ENCODE data around the gene IGFL1.
"Not testable (repeated sequence)": the region's sequence is repeated elsewhere in the genome, so short reads cannot be mapped to it uniquely, and the experiment has no call there.

IGFL1 gene

DNA sequence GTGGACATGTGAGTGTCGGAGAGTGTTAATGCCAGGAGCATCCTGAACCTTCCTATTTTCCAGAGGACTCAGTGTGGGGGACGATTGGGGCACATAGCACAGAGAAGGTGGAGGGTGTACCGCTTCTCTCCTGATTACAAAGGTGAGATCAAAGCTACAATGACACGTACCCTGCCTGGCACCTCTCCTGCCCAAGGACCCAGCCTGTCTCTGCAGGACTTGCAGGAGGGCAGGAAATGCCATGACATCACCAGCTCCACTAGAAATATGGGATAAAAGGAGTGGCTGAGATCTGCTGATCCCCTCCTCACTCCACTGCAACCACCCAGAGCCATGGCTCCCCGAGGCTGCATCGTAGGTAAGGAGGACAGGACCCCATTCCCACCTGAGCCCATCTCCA is at the start of gene IGFL1:
Gene IGFL1 (plus strand): TSS at position 301 of the 400 bp plus-strand sequence. CDS start 33 bp downstream, at position 334.
- peaks cover 12% of the 10 kb centered on the region; the same call in 1 of the 2 replicates for H3K27me3 ChIP-seq
- no peak within 1 kb of the TSS for H3K27ac ChIP-seq
- no peaks in the 10 kb centered on the region for H3K36me3 ChIP-seq
- peaks cover 20% of the 10 kb centered on the region; the same call in 1 of the 2 replicates for H4K20me1 ChIP-seq
- no peak within 1 kb of the TSS for H3K9ac ChIP-seq
- no peak within 1 kb of the TSS for H3K4me3 ChIP-seq
- no peaks in the 10 kb centered on the region for H3K4me1 ChIP-seq
- H3K9me3 ChIP-seq = no peaks in the 10 kb centered on the region
- no peak for TF ChIP-seq Cebpa-rat (IDR thresholded peaks at IDR 0.05)
- no peak within 1 kb of the TSS for H3K4me2 ChIP-seq

DNA sequence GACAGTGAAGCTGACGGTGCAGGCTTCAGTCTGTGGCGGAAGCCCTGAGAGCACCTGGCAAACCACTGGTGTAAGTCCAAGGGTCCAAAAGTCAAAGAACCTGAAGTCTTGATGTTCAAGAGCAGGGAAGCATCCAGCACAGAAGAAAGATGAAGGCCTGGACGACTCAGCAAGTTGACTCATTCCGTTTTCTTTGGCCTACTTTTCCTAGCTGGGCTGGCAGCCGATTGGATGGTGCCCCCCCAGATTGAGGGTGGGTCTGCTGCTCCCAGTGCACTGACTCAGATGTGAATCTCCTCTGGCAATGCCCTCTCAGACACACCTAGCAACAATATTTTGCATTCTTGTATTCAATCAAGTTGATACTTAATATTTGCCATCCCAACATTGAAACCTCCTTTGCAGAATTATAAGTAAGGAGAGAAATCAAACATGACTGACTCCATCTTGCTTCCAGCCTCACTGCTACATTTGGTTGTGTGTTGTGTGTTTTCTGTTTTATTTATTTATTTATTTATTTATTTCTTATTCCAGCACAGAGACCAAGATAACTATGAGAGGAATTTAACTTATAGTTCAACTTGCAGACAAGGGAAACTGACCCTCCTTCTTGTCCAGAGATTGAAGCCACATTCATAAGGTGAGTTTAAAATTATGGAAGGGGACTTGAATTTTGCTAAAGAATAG is 48.7 kb upstream of the IGFL1 start:
- Histone ChIP-seq H3K9me3 (no peaks in the 10 kb centered on the region), H3K4me2 (no peak overlapping the region), H3K4me3 (no peak overlapping the region), H3K27me3 (no peaks in the 10 kb centered on the region), H3K27ac (no peak overlapping the region), H4K20me1 (no peaks in the 10 kb centered on the region), H3K36me3 (no peaks in the 10 kb centered on the region), H3K9ac (no peak overlapping the region), H3K4me1 (peaks cover 12% of the 10 kb centered on the region)
- TF ChIP-seq Cebpa-rat (IDR thresholded peaks at IDR 0.05) = no peak

DNA sequence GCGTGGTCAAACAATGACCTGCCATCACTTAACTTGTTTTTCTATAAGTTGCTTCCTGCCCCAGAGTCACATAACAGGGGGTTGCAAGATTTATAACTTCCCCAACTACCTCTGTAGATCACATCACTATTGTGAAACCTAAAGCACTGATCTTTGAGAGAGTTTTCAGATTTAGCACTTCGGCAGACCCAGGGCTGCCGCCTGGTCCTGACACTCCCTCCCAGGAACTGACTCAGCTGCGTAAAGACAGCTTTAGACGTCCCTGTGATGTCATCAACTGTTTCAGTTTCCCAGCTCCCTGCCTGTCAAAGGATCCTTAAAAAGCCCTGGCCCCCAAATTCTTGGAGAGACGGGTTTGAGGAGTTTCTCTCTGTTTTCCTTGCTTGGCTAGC is 48.2 kb upstream of the IGFL1 start:
- Histone ChIP-seq H3K27me3 (no peaks in the 10 kb centered on the region), H3K4me1 (peaks cover 15% of the 10 kb centered on the region), H3K4me2 (no peak overlapping the region), H3K9ac (no peak overlapping the region), H3K27ac (no peak overlapping the region), H3K4me3 (no peak overlapping the region), H3K36me3 (no peaks in the 10 kb centered on the region), H3K9me3 (no peaks in the 10 kb centered on the region), H4K20me1 (no peaks in the 10 kb centered on the region)
- TF ChIP-seq Cebpa-rat (IDR thresholded peaks at IDR 0.05) = no peak

DNA sequence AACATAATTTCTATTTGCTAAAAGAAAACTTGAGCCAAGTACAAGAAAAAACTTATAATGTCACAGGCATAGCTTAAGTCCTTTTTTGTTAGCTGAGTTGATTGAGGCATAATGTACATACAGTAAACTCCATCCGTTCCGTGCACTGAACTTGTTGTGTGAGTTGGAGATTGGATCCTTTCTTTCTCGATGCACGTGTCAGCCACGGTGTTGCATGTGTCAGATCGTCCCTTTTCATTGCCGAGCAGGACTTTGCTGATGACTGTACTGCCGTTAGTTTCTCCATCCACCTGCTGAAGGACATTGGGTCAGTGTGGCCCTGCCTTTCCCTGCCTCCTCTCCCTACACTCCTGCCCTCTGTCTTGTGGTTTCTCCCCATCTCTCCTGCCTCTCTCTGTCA is 47.1 kb upstream of the IGFL1 start:
- Histone ChIP-seq H3K4me2 (no peak overlapping the region), H3K36me3 (no peaks in the 10 kb centered on the region), H3K9ac (no peak overlapping the region), H3K27me3 (no peaks in the 10 kb centered on the region), H3K27ac (no peak overlapping the region), H3K4me1 (peaks cover 15% of the 10 kb centered on the region), H4K20me1 (no peaks in the 10 kb centered on the region), H3K9me3 (no peaks in the 10 kb centered on the region), H3K4me3 (no peak overlapping the region)
- no peak for TF ChIP-seq Cebpa-rat (IDR thresholded peaks at IDR 0.05)

DNA sequence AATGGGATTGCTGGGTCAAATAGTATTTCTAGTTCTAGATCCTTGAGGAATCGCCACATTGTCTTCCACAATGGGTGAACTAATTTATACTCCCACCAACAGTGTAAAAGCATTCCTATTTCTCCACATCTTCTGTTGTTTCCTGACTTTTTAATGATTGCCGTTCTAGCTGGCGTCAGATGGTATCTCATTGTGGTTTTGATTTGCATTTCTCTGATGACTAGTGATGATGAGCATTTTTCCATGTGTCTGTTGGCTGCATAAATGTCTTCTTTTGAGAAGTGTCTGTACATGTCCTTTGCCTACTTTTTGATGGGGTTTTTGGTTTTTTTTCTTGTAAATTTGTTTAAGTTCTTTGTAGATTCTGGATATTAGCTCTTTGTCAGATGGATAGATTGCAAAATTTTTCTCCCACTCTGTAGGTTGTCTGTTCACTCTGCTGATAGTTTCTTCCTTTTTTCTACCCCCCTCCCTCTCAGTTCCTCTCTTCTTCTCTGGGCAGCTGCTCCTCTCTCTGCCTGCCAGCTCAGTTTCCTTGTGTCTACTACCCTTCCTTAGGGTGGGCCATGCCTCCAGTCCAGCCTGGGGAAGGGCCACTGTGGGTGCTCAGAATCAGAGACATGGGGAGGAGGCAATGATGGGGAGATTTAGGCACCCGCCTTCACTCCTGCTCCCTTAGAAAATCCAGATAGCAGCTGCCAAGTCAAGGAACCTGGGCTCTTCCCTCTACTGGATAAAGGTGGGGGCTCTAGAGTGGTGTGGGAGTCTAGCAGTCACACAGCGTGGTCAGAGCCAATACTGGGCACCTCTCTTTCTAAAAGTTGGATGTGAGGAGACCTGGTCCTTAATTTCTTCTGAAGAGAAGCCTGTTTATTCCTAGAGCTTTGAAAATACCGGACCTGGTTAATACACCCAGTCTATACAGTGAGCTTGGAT is 44.5 kb upstream of the IGFL1 start:
- Histone ChIP-seq H3K27ac (peak overlapping the region; percentile 68; the same call in 1 of the 2 replicates), H3K4me2 (peak overlapping the region; percentile 59), H3K9ac (0 out of 2 replicates have a peak overlapping the region, but pooled peaks have one; percentile 49), H3K4me1 (peaks cover 15% of the 10 kb centered on the region)
- not testable (repeated sequence) for H3K36me3 ChIP-seq, H4K20me1 ChIP-seq, H3K9me3 ChIP-seq, H3K27me3 ChIP-seq, H3K4me3 ChIP-seq

DNA sequence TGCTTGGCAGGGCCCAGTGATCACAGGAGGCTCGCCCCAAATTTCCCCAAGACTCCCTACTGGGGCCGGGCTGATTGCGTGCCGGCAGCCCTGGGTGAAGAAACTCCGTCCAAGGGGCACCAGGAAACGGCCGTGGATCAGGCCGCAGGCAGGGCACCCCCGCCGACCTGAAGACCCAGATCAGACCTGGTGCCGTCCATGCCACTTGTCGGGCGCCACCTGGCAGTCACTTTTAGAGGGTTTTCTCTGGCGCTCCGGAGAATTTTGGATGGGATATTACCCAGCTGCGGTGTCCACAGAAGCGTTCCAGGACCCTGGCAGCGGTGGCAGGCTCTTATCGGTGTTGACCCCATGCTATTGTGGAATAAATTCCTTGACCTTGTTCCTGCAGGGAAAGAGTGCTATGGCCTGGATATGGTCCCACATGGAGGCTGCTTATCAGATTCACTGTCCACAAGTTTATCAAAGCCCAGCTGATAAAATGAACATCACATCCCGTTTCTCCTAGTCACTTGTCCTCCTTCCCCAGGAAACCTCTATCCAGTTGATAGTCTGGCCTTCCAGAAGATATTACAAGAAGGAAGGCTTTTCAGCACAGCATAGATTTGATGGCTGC is 43.3 kb upstream of the IGFL1 start:
- H3K36me3 ChIP-seq = no peaks in the 10 kb centered on the region
- H3K4me1 ChIP-seq = peaks cover 15% of the 10 kb centered on the region
- H3K4me3 ChIP-seq = no peak overlapping the region
- H3K4me2 ChIP-seq = 0 out of 2 replicates have a peak overlapping the region, but pooled peaks have one; percentile 59
- no peak overlapping the region for H3K27ac ChIP-seq
- H3K9ac ChIP-seq = no peak overlapping the region
- no peak for TF ChIP-seq Cebpa-rat (IDR thresholded peaks at IDR 0.05)
- H4K20me1 ChIP-seq = no peaks in the 10 kb centered on the region
- no peaks in the 10 kb centered on the region for H3K27me3 ChIP-seq
- no peaks in the 10 kb centered on the region for H3K9me3 ChIP-seq

DNA sequence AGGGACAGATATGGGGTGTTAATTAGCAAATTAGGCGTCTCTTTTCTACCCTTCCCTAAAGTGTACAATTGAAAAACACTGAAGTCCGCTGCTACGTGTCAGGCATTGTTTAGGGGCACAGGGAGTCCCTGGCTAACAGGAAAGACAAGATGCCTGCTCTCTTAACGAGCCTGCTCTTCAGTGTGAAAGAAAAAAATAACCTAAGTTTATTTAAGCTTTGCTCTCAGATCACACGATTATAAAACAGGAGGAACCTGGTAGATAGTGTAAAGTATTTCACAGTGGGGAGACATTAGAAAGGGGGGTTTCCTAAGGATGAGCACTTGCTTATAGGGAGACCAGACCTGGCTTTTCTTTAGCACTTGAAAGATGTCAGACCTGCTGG is 42.8 kb upstream of the IGFL1 start:
- Histone ChIP-seq H3K4me2 (no peak overlapping the region), H3K9ac (no peak overlapping the region), H3K4me3 (no peak overlapping the region), H3K36me3 (no peaks in the 10 kb centered on the region), H4K20me1 (no peaks in the 10 kb centered on the region), H3K27ac (no peak overlapping the region), H3K4me1 (peaks cover 15% of the 10 kb centered on the region), H3K27me3 (no peaks in the 10 kb centered on the region), H3K9me3 (no peaks in the 10 kb centered on the region)
- TF ChIP-seq Cebpa-rat (IDR thresholded peaks at IDR 0.05) = no peak

DNA sequence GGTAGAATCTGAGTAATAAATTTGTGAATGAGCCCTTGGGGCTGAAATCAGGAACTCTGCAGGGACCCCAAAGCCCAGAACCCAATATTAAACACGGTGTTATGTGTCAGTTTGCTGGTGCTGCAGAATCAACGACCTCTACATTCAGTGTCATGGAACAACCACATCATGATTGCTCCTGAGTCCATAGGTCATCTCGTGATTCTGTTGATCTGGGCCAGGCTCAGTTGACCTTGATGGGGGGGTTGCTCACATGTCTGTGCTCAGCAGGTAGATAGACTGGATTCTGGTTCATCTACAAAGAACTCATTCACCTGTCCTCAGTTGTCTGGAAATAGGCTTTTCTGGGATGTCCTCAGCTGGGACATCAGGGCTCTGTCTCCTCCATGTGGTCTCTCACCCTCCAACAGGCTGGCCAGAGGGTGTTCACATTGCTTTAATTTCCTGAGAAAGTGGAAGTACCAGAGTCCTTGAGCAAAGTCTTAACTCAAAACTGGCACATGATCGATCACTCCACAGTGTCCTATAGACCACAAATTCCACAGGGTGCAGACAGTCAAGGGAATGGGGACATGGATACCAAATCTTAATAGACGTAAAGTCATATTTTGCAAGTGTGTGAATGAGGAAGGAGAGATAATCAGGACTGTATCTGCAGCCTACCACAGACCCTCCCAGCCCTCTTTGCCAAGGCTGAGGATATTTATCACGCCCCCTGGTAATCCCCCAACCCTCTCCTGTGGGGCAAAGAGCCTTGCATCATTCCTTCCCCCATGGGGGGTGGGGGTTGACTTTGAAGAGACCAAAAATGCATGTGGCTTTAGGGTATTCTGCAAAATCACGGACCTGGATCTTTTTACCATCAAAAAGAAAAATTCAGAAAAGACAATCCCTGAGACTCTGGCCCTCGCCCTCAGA is 39.3 kb upstream of the IGFL1 start:
- H3K27me3 ChIP-seq = no peaks in the 10 kb centered on the region
- no peak overlapping the region for H3K9ac ChIP-seq
- TF ChIP-seq Cebpa-rat (IDR thresholded peaks at IDR 0.05) = no peak
- H3K4me2 ChIP-seq = no peak overlapping the region
- no peaks in the 10 kb centered on the region for H3K36me3 ChIP-seq
- no peak overlapping the region for H3K27ac ChIP-seq
- no peaks in the 10 kb centered on the region for H4K20me1 ChIP-seq
- H3K4me1 ChIP-seq = peaks cover 9% of the 10 kb centered on the region
- H3K4me3 ChIP-seq = no peak overlapping the region
- no peaks in the 10 kb centered on the region for H3K9me3 ChIP-seq

DNA sequence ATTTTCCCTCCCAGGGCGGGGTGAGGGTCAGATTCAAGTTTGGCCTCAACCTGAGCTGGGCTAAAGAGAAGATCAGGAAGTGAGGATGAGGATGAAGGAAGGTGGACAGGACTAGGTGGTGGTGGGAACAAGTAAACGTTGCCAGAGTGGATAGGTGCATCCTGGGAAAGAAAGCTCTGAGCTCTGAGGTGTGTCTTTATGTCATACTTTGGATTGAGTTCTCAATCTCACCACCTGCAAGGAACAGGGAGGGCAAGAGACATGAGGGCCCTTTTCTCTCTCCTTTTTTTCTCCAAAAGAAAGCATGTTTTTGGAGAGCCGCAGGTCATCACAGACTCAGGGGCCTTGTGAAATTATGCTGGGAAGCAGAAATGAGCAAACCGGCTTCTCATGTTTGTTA is 38.2 kb upstream of the IGFL1 start:
- Histone ChIP-seq H3K36me3 (no peaks in the 10 kb centered on the region), H3K4me1 (no peaks in the 10 kb centered on the region), H3K4me3 (no peak overlapping the region), H3K4me2 (no peak overlapping the region), H3K27me3 (no peaks in the 10 kb centered on the region), H3K9ac (no peak overlapping the region), H4K20me1 (no peaks in the 10 kb centered on the region), H3K9me3 (no peaks in the 10 kb centered on the region), H3K27ac (no peak overlapping the region)
- TF ChIP-seq Cebpa-rat (IDR thresholded peaks at IDR 0.05) = no peak

Data from BLaER1 (cell line).